PC-9 (cell line): ENCODE results near the gene SECTM1. TPM values are rescaled to one million over a fixed set of nuclear protein-coding genes. Genes with fewer than 3 reads are reported as not detected.

ENCODE experiments used
- BruUV-seq: library from RNA; stranded (reverse); fragments of 400-500 nt; replicated peaks from 2 replicates; lab custom pipeline; 2021; lab: Mats Ljungman, UMichigan
- CTCF ChIA-PET: fragments of 300-600 bp; sonication (Branson Sonifier 250); formaldehyde crosslinking; loops from one replicate; lab custom pipeline; 2022; ENCODE audit warnings: antibody characterized with exemption; lab: Charles Lee
- POLR2A ChIA-PET: fragments of 300-600 bp; sonication (Branson Sonifier 250); formaldehyde crosslinking; loops from one replicate; lab custom pipeline; 2022; ENCODE audit warnings: antibody characterized with exemption; ENCODE audit not compliant: unreplicated experiment; lab: Charles Lee
- DNase-seq, 2 experiments: peaks; one replicate each; pipeline versions ENCODE4 v3.0.0 to v3.0.0-alpha.2; 2015 to 2022; ENCODE audit warnings: mixed read lengths in 1 of 2
- H2AFZ ChIP-seq: fragments of 200-600 bp; sonication (generic); 2 replicates; pipeline ENCODE4 v1.8.1; 2017; ENCODE audit warnings: antibody characterized with exemption
- H3F3A ChIP-seq: fragments of 200-600 bp; sonication (generic); 2 replicates; pipeline ENCODE4 v1.8.1; 2017; ENCODE audit warnings: antibody characterized with exemption, mild to moderate bottlenecking, low read depth; ENCODE audit not compliant: insufficient read depth
- H3K27ac ChIP-seq: fragments of 200-600 bp; sonication (generic); 2 replicates; pipeline ENCODE4 v1.6.1; 2016; ENCODE audit warnings: mixed run types
- H3K27me3 ChIP-seq: fragments of 200-600 bp; sonication (generic); 2 replicates; pipeline ENCODE4 v1.6.1; 2016; ENCODE audit warnings: low read depth, mixed run types; ENCODE audit not compliant: insufficient read depth
- H3K36me3 ChIP-seq: fragments of 200-600 bp; sonication (generic); 2 replicates; pipeline ENCODE4 v1.6.1; 2016; ENCODE audit warnings: low read depth, mixed run types
- H3K4me1 ChIP-seq: fragments of 200-600 bp; sonication (generic); replicated peaks from 2 replicates; pipeline ENCODE4 v1.6.1; 2016; ENCODE audit warnings: mixed run types; ENCODE audit not compliant: insufficient read depth
- H3K4me2 ChIP-seq: fragments of 200-600 bp; sonication (generic); 2 replicates; pipeline ENCODE4 v1.6.1; 2017; ENCODE audit warnings: mixed run types
- H3K4me3 ChIP-seq: fragments of 200-600 bp; sonication (generic); 2 replicates; pipeline ENCODE4 v1.6.1; 2016; ENCODE audit warnings: mixed run types
- H3K79me2 ChIP-seq: fragments of 200-600 bp; sonication (generic); 2 replicates; pipeline ENCODE4 v1.6.1; 2017; ENCODE audit warnings: low read depth, mixed run types
- H3K9me2 ChIP-seq: fragments of 200-600 bp; sonication (generic); 2 replicates; pipeline ENCODE4 v1.8.1; 2017; ENCODE audit warnings: mild to moderate bottlenecking; ENCODE audit not compliant: insufficient read depth
- H3K9me3 ChIP-seq: fragments of 200-600 bp; sonication (generic); 2 replicates; pipeline ENCODE4 v1.8.1; 2016; ENCODE audit warnings: low read depth; ENCODE audit not compliant: insufficient read depth
- H4K20me1 ChIP-seq: fragments of 200-600 bp; sonication (generic); 2 replicates; pipeline ENCODE4 v1.8.1; 2017; ENCODE audit not compliant: insufficient read depth
- EZH2 ChIP-seq: fragments of 200-600 bp; sonication (generic); IDR thresholded peaks from 2 replicates; pipeline ENCODE4 v1.8.0; 2017; ENCODE audit warnings: antibody characterized with exemption, low read depth
- intact Hi-C: fragments of 100-400 bp; cut with micrococcal nuclease; formaldehyde crosslinking; loops from one replicate; pipeline ENCODE4 v1.10.0; 2022; ENCODE audit not compliant: unreplicated experiment
- total RNA-seq: library from RNA; stranded (reverse); gene quantifications from 2 replicates; pipeline ENCODE4 v1.2.3, GENCODE V29; 2021
- TF ChIP-seq, protein P1 (sequence below): fragments of 200-600 bp; sonication (generic); conservative IDR thresholded peaks from 2 replicates; pipeline ENCODE4 v1.6.1; 2017; ENCODE audit warnings: mixed run types, antibody characterized with exemption, mild to moderate bottlenecking, moderate library complexity

The SECTM1 gene
- total RNA-seq, 1 experiment from 2014 or later: 3.6 TPM

DNA sequence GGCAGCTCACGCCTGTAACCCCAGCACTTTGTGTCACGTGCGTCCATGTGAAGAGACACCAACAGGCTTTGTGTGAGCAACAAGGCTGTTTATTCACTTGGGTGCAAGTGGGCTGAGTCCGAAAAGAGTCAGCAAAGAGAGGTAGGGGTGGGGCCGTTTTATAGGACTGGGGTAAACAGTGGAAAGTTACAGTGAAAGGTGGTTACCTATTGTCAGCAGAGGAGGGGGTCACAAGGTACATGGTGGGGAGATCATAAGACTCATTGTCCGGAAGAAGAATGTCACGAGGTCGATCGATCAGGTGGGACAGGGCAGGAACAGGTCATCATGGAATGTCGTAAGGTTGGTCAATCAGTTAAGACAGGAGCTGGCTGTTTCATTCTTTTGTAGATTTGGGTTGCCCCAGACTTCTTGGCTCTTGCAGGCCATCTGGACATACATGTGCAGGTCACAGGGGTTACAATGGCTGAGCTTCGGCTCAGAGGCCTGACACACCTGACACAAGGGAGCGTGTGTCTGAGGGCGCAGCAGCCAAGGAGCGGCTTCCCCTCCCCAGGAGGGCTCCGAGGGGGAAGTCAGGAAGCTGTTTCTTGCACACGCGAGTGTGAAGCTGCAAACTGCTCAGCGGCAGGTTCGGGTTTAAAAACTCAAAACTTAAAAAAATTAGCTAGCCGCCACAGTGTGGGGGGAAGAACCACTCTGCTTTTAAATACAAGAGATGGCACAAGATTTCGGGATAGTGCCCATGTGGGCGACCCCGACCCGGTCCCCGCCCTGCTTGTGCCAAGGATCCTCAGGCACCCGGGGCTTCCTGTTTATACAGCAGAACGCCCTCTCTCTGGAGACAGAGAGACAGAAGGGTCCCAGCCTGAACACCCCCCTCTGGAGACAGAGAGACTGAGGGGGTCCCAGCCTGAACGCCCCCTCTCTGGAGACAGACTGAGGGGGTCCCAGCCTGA lies 13.1 kb upstream of the SECTM1 start:
- TF ChIP-seq EZH2: no peak
- TF ChIP-seq, protein P1, sequence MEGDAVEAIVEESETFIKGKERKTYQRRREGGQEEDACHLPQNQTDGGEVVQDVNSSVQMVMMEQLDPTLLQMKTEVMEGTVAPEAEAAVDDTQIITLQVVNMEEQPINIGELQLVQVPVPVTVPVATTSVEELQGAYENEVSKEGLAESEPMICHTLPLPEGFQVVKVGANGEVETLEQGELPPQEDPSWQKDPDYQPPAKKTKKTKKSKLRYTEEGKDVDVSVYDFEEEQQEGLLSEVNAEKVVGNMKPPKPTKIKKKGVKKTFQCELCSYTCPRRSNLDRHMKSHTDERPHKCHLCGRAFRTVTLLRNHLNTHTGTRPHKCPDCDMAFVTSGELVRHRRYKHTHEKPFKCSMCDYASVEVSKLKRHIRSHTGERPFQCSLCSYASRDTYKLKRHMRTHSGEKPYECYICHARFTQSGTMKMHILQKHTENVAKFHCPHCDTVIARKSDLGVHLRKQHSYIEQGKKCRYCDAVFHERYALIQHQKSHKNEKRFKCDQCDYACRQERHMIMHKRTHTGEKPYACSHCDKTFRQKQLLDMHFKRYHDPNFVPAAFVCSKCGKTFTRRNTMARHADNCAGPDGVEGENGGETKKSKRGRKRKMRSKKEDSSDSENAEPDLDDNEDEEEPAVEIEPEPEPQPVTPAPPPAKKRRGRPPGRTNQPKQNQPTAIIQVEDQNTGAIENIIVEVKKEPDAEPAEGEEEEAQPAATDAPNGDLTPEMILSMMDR: no peak
- no peak for DNase-seq
- H3K4me3 ChIP-seq: no peak overlapping the region
- ChIA-PET CTCF (no interaction called here), POLR2A (interaction anchor here (0.6 kb wide), 1 partner anchor 412 kb away, joined by 3 read pairs; no protein-coding TSS in a partner anchor)
- no peaks in the 10 kb centered on the region for H3K79me2 ChIP-seq
- H3K9me2 ChIP-seq: no peaks in the 10 kb centered on the region
- no peaks in the 10 kb centered on the region for H3K9me3 ChIP-seq
- H4K20me1 ChIP-seq: no peaks in the 10 kb centered on the region
- H3K36me3 ChIP-seq: no peaks in the 10 kb centered on the region
- H3K27ac ChIP-seq: no peak overlapping the region
- H3K4me2 ChIP-seq: no peak overlapping the region
- H2AFZ ChIP-seq: no peak overlapping the region
- no peaks in the 10 kb centered on the region for H3K27me3 ChIP-seq
- H3F3A ChIP-seq: no peaks in the 10 kb centered on the region
- no TSS peak for BruUV-seq
- H3K4me1 ChIP-seq: no peaks in the 10 kb centered on the region
- intact Hi-C loops: no loop called here

DNA sequence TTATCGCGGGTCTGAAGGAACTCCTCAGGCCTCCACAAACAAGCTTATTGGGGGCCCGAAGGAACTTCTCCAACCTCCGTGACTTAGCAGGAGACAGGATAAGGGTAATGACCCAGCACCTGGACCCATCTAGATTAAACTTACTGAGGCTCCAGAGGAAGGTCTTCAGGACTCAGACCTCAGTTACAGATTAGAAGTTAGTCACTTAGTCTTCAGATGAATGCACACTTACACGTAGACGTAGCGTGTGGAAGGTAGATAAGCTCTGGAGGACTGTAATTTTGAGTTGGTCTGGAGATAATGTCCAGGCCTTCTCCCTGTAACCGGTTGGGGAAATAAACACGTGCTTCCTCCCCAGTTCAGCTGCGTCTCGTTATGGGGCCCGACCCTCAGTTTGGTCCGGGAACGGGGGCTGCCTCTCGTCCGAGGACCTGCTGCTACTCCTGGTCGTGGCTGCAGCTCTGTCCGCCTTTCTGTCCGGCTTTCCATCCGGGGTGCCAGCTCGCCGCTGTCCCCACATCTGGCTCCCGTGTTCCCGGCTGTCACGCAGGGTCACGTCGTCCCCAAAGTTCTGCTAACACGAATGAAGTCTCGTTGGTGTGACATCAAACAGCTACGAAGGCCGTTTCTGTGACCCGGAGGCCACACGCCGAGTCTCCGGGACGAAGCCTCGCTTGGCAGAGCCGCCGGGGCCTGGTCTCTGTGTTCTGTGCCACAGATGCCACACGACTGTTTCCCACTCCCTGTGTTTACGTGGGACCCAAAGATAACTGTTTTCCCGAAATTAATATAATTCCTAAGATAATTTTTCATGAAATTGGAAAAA lies 11.8 kb upstream of the SECTM1 start:
- no peaks in the 10 kb centered on the region for H3K9me3 ChIP-seq
- BruUV-seq: no TSS peak
- no peak overlapping the region for H3K27ac ChIP-seq
- H3F3A ChIP-seq: no peaks in the 10 kb centered on the region
- no peak overlapping the region for H2AFZ ChIP-seq
- H4K20me1 ChIP-seq: no peaks in the 10 kb centered on the region
- H3K79me2 ChIP-seq: no peaks in the 10 kb centered on the region
- intact Hi-C loops: no loop called here
- H3K9me2 ChIP-seq: no peaks in the 10 kb centered on the region
- no peaks in the 10 kb centered on the region for H3K27me3 ChIP-seq
- TF ChIP-seq, protein P1: no peak
- TF ChIP-seq EZH2: no peak
- POLR2A ChIA-PET: interaction anchor here (0.5 to 0.7 kb wide), 5 partner anchors 155 to 923 kb away, joined by 3 to 9 read pairs (median 4); no protein-coding TSS in a partner anchor
- H3K4me3 ChIP-seq: no peak overlapping the region
- no peaks in the 10 kb centered on the region for H3K4me1 ChIP-seq
- H3K36me3 ChIP-seq: no peaks in the 10 kb centered on the region
- no peak for DNase-seq
- no peak overlapping the region for H3K4me2 ChIP-seq
- CTCF ChIA-PET: no interaction called here

DNA sequence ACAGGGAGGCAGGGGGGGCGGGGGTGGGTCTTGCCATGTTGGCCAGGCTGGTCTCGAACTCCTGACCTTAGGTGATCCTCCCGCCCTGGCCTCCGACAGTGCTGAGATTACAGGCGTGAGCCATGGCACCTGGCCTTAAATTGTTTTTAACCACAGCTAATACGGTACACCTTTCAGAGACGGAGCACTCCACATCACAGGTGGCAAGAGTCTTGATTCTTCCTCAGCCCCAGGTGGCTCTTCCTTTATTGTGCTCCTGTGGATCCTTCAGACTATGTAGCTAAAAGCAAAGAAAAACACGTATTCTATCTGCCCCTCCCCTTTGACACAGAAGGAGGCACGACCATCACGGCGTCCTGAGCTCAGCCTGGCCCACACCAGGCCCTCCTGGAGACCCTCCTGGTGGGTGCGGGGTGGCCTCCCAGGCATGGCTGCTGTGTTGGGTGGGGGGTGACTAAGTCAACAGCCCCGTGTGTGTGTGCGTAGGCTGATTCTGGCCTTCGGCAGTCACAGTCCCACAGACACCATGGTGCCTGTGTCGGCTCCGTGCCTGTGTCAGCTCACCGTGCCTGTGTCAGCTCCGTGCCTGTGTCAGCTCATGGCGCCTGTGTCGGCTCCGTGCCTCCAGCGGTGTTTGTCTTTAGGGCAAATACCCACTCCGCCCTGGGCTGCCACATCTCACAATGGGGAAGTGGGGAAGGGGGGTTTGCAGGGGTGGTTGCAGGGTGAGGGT lies 10.8 kb upstream of the SECTM1 start:
- no TSS peak for BruUV-seq
- DNase-seq: no peak
- intact Hi-C loops: no loop called here
- Histone ChIP-seq H2AFZ (no peak overlapping the region), H3K9me2 (no peaks in the 10 kb centered on the region), H3K36me3 (no peaks in the 10 kb centered on the region), H3F3A (no peaks in the 10 kb centered on the region; the same call in 1 of the 2 replicates), H4K20me1 (no peaks in the 10 kb centered on the region), H3K4me1 (no peaks in the 10 kb centered on the region), H3K4me2 (no peak overlapping the region), H3K9me3 (no peaks in the 10 kb centered on the region), H3K27me3 (no peaks in the 10 kb centered on the region), H3K4me3 (no peak overlapping the region), H3K79me2 (no peaks in the 10 kb centered on the region), H3K27ac (no peak overlapping the region)
- CTCF ChIA-PET: no interaction called here
- POLR2A ChIA-PET: interaction anchor here (0.5 to 0.7 kb wide), 3 partner anchors 19 to 410 kb away, joined by 3 to 8 read pairs (median 5); no protein-coding TSS in a partner anchor
- TF ChIP-seq, protein P1: no peak
- TF ChIP-seq EZH2: no peak
